Heart right ventricle (tissue), 16 donors: ENCODE results near the gene ANKRD33B. TPM values are rescaled to one million over a fixed set of nuclear protein-coding genes. Genes with fewer than 3 reads are reported as not detected.
"Not testable (repeated sequence)": the region's sequence is repeated elsewhere in the genome, so short reads cannot be mapped to it uniquely, and the experiment has no call there.

Experiments used
- ATAC-seq, 8 donors: fragments of 200-7000 bp; cut with Tn5 transposase; one replicate each; pipeline ENCODE4 v1.9.1; 2020; ENCODE audit warnings: mild to moderate bottlenecking in 8 of 8, moderate library complexity in 8 of 8, moderate number of reproducible peaks in 1 of 8
- DNase-seq, 2 donors: peaks; one replicate each; pipeline ENCODE4 v3.0.0-alpha.2; 2020
- H3K27ac ChIP-seq, 10 donors: fragments of 200-600 bp; sonication (generic) in 2 of 10; one replicate each; pipeline versions ENCODE4 v1.5.0 to v1.8.0; 2020 to 2022; ENCODE audit warnings: mild to moderate bottlenecking in 3 of 10
- H3K27me3 ChIP-seq, 7 donors: fragments of 200-600 bp; one replicate each; pipeline ENCODE4 v1.8.0; 2021 to 2022; ENCODE audit warnings: mild to moderate bottlenecking in 2 of 7
- H3K36me3 ChIP-seq, 9 donors: fragments of 200-600 bp; sonication (generic) in 1 of 9; one replicate each; pipeline versions ENCODE4 v1.5.0 to v1.8.0; 2020 to 2022; ENCODE audit warnings: mild to moderate bottlenecking in 2 of 9
- H3K4me1 ChIP-seq, 9 donors: fragments of 200-600 bp; sonication (generic) in 1 of 9; one replicate each; pipeline versions ENCODE4 v1.5.0 to v1.8.0; 2020 to 2022; ENCODE audit warnings: mild to moderate bottlenecking in 4 of 9
- H3K4me3 ChIP-seq, 10 donors: fragments of 200-600 bp; sonication (generic) in 2 of 10; one replicate each; pipeline versions ENCODE4 v1.5.0 to v1.8.0; 2020 to 2022; ENCODE audit warnings: mild to moderate bottlenecking in 7 of 10, moderate library complexity in 2 of 10
- H3K9me3 ChIP-seq, 11 donors: fragments of 200-600 bp in 10 of 11; sonication (generic) in 2 of 11; one replicate each; pipeline versions ENCODE4 v1.5.0 to v1.8.0; 2013 to 2022; ENCODE audit warnings: mild to moderate bottlenecking in 2 of 11, control low read depth in 1 of 11, moderate library complexity in 1 of 11
- CTCF ChIP-seq, 9 donors: fragments of 200-600 bp; sonication (generic) in 2 of 9; IDR thresholded peaks; one replicate each; pipeline versions ENCODE4 v1.5.0 to v1.8.0; 2021 to 2022; ENCODE audit warnings: antibody characterized with exemption in 9 of 9, mild to moderate bottlenecking in 5 of 9, moderate library complexity in 1 of 9
- WGBS, 2 donors: extraction: QIAGEN DNeasy Blood & Tissue Kit; methylation state at CpG; one replicate each; pipeline ENCODE4 v1.1.7; 2013; ENCODE audit warnings: inconsistent platforms in 1 of 2; 5-methylcytosine and 5-hydroxymethylcytosine counted together
- intact Hi-C, 10 donors: fragments of 100-400 bp; cut with DNase I; formaldehyde crosslinking; loops; one replicate each; pipeline versions ENCODE4 v1.11.1 to v1.14.2; 2022
- polyA plus RNA-seq, 2 donors: library from polyadenylated mRNA; stranded (reverse); fragments of 200-250 nt; gene quantifications; one replicate each; pipeline ENCODE4 v1.2.3, GENCODE V29; 2013
- total RNA-seq, 10 donors: library from RNA; stranded (reverse); fragmentation: NEBNext Ultra II Directional in 3 of 10; extraction: Animal tissue kit (Norgen Biotek cat#: 25700) in 3 of 10; gene quantifications; one replicate each; pipeline versions ENCODE4 v1.2.1 to v1.2.4, GENCODE V29; 2021 to 2023
- donor health status: Arrhythmogenic right ventricular cardiomyopathy.
- donor health status: ischemic (EF 13 %, LVEDD 7.1; RV severe dilation, severe dysfunction).
- donor health status: healthy with polysubstance abuse.
- donor health status: DM: no; HTN: yes; CAD: no.
- donor health status: DM: no; HTN: no; CAD: no.
- donor health status: ischemic (EF 25% LVEDD 6.9; RV normal size, moderate dysfunction).
- donor health status: ischemic (EF 25% LVEDD 5.7; RV mildly dilated, moderate dysfunction).
- donor health status: healthy.
- donor health status: DM: yes; HTN: yes; CAD: no.
- donor health status: Ischemic cardiomyopathy.
- donor health status: ischemic (EF 35%, LVEDD 5.7; RV mildly dilated, moderate dysfunction).
- donor health status: nonischemic (EF 11% LVEDD 7.7; RV severe dilation, severe dysfunction).
- donor health status: DM: yes; HTN: yes; CAD: no.
- donor health status: PGD.
- donor health status: ischemic (EF 29% LVEDD 5.4; RV normal size, mild dysfunction).
- donor health status: nonischemic (EF 23%, LVEDD 6.1; RV moderate dilation, normal function).

ANKRD33B gene
- total and polyA plus RNA-seq, 12 donors = 0.46 to 33.0 (median 13.3) TPM

GRCh38 chr5:10637944-10638343 lies 74.1 kb downstream of the ANKRD33B start:
- H3K9me3 ChIP-seq = no peaks in the 10 kb centered on the region
- 72 to 82% methylated on average over 10 of the region's 10 CpGs for WGBS, 2 donors
- no peaks in the 10 kb centered on the region for H3K27me3 ChIP-seq
- H3K36me3 ChIP-seq = peaks cover 0 to 8% (median 0%) of the 10 kb centered on the region in 9 donors
- no peak overlapping the region for H3K4me3 ChIP-seq
- H3K27ac ChIP-seq = no peak overlapping the region
- no peak for ATAC-seq
- TF ChIP-seq CTCF (IDR thresholded peaks at IDR 0.05) = no peak
- intact Hi-C loops = loop anchor here in 1 of 10 donors (10.0 kb wide), 1 partner anchor 363 kb away; no protein-coding TSS in a partner anchor
- H3K4me1 ChIP-seq = peaks cover 0 to 32% (median 0%) of the 10 kb centered on the region in 9 donors
- no peak for DNase-seq

DNA sequence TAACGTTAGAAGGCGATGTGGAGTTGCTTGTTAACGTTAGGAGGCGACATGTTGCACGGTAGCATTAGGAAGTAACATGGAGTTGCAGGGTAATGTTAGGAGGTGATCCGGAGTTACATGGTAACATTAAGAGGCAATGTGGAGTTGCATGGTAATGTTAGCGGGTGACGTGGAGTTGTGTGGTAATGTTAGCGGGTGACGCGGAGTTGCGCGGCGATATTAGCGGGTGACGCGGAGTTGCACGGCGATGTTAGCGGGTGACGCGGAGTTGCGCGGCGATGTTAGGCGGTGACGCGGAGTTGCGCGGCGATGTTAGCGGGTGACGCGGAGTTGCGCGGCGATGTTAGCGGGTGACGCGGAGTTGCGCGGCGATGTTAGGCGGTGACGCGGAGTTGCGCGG lies 74.9 kb downstream of the ANKRD33B start:
- H3K4me3 ChIP-seq, H3K36me3 ChIP-seq, H3K27me3 ChIP-seq, H3K9me3 ChIP-seq, H3K27ac ChIP-seq, DNase-seq, ATAC-seq: not testable (repeated sequence)
- 93 to 95% methylated on average over 25 to 33 of the region's 48 CpGs for WGBS, 2 donors
- intact Hi-C loops = loop anchor here in 1 of 10 donors (10.0 kb wide), 1 partner anchor 364 kb away; no protein-coding TSS in a partner anchor
- peaks cover 0 to 24% (median 0%) of the 10 kb centered on the region in 9 donors for H3K4me1 ChIP-seq

DNA sequence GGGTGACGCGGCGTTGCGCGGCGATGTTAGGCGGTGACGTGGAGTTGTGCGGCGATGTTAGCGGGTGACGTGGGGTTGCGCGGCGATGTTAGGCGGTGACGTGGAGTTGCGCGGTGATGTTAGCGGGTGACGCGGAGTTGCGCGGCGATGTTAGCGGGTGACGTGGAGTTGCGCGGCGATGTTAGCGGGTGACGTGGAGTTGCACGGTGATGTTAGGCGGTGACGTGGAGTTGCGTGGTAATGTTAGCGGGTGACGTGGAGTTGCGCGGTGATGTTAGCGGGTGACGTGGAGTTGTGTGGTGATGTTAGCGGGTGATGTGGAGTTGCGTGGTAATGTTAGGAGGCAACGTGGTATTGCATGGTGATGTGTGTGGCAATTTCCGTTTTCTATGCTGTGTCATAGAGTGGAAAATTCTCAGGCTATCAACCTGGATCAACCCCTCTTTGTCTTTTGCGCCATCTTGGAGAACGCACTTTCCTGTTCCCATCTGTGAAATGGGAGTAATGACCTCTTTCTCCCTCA lies 76.0 kb downstream of the ANKRD33B start:
- WGBS, 2 donors = 93 to 99% methylated on average over 21 to 36 of the region's 48 CpGs
- Histone ChIP-seq H3K4me1 (peaks cover 0 to 18% (median 0%) of the 10 kb centered on the region in 9 donors), H3K27me3 (no peaks in the 10 kb centered on the region), H3K9me3 (no peaks in the 10 kb centered on the region), H3K36me3 (peaks cover 0 to 8% (median 0%) of the 10 kb centered on the region in 9 donors), H3K27ac (no peak overlapping the region), H3K4me3 (no peak overlapping the region)
- no peak for TF ChIP-seq CTCF (IDR thresholded peaks at IDR 0.05)
- DNase-seq = no peak
- ATAC-seq = no peak
- intact Hi-C loops = loop anchor here in 1 of 10 donors (10.0 kb wide), 1 partner anchor 365 kb away; no protein-coding TSS in a partner anchor

DNA sequence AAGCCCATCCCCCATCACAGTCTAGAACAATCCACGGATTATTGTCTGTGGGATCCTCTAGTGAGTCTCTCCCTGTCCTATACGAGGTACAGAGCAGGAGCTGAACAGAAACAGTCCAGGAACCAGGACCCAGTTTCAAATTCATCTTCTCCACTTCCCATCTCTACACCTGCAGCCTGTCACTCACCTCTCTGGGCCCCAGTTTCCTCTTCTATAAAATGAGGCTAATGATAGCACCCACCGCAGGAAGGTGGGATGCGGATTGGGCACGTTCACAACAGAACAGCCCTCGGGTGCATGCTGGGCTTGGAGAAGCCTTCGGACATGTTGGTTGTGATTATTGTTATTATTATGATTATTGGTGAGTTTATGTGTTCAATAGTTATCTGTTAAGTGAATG lies 78.5 kb downstream of the ANKRD33B start:
- no peaks in the 10 kb centered on the region for H3K9me3 ChIP-seq
- TF ChIP-seq CTCF (IDR thresholded peaks at IDR 0.05) = no peak
- intact Hi-C loops = no loop called here
- no peaks in the 10 kb centered on the region for H3K27me3 ChIP-seq
- no peak overlapping the region for H3K4me3 ChIP-seq
- H3K27ac ChIP-seq = no peak overlapping the region
- peaks cover 0 to 8% (median 0%) of the 10 kb centered on the region in 9 donors for H3K36me3 ChIP-seq
- no peak for ATAC-seq
- no peak for DNase-seq
- peaks cover 0 to 6% (median 0%) of the 10 kb centered on the region in 9 donors for H3K4me1 ChIP-seq
- WGBS, 2 donors = 77 to 84% methylated on average over 7 of the region's 7 CpGs

DNA sequence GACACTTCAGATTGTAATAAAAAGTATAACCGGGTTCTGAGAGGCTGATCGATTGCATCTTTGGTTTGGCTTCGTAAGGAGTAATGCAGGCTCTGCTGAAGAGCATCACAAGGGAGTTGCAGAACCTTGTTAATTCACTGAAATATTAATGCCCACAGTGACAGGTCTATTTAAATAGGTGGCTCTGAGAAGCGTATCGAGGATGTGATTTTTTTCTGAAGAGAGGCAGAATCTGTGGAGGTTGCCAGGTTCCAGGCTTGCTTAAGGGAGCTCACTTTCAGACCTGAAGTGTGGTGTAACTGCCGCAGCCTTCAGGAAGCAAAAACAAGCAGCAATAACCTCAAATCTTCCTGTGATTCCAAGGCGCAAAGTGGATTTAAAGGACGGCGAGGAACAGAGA lies 80.3 kb downstream of the ANKRD33B start:
- no peak for DNase-seq
- Histone ChIP-seq H3K27ac (no peak overlapping the region), H3K27me3 (peaks cover 0 to 2% (median 0%) of the 10 kb centered on the region in 7 donors), H3K4me3 (no peak overlapping the region), H3K4me1 (peaks cover 0 to 6% (median 0%) of the 10 kb centered on the region in 9 donors), H3K9me3 (no peaks in the 10 kb centered on the region), H3K36me3 (peaks cover 0 to 4% (median 0%) of the 10 kb centered on the region in 9 donors)
- no peak for TF ChIP-seq CTCF (IDR thresholded peaks at IDR 0.05)
- no peak for ATAC-seq
- 77 to 78% methylated on average over 9 of the region's 9 CpGs for WGBS, 2 donors
- intact Hi-C loops = no loop called here
